CD4-positive, alpha-beta T cell (primary cell): Measurements from ENCODE around the gene SRGAP1. TPM values are rescaled to one million over a fixed set of nuclear protein-coding genes. Genes with fewer than 3 reads are reported as not detected.
A peak's percentile ranks its signal among the peaks of the same experiment; 100 is the strongest.

Experiments
- ATAC-seq: fragments of 200-7000 bp; cut with Tn5 transposase; one replicate; pipeline ENCODE4 v1.10.0; 2022; ENCODE audit warnings: mild to moderate bottlenecking; ENCODE audit not compliant: poor library complexity
- CTCF ChIA-PET: fragments of 350-600 bp; sonication (Branson Sonifier 250); formaldehyde crosslinking; loops from one replicate; lab custom pipeline; 2021; ENCODE audit warnings: antibody characterized with exemption, inconsistent platforms; lab: Charles Lee
- POLR2A ChIA-PET: fragments of 350-600 bp; sonication (Branson Sonifier 250); formaldehyde crosslinking; loops from one replicate; lab custom pipeline; 2021; ENCODE audit warnings: antibody characterized with exemption, inconsistent platforms; lab: Charles Lee
- DNase-seq, 14 experiments: peaks; one replicate each; pipeline ENCODE4 v3.0.0-alpha.2; 2013 to 2020; ENCODE audit warnings: mixed read lengths in 2 of 14
- H3K27ac ChIP-seq, 2 donors: one replicate each; pipeline versions ENCODE4 v1.5.1 to v1.7.0; 2013; ENCODE audit warnings: low read length in 2 of 2, low read depth in 1 of 2, mild to moderate bottlenecking in 1 of 2
- H3K27me3 ChIP-seq, 2 experiments: 1 replicate in 1 of 2; 2 replicates in 1 of 2; pipeline versions ENCODE4 v1.6.1 to v1.7.0; 2013; ENCODE audit warnings: low read length in 2 of 2, control low read depth in 1 of 2, mild to moderate bottlenecking in 1 of 2, moderate library complexity in 1 of 2; ENCODE audit not compliant: insufficient read depth in 2 of 2, control insufficient read depth in 1 of 2
- H3K36me3 ChIP-seq: one replicate; pipeline ENCODE4 v1.6.1; 2013; ENCODE audit warnings: low read length, control low read depth; ENCODE audit not compliant: insufficient read depth
- H3K4me1 ChIP-seq: one replicate; pipeline ENCODE4 v1.6.1; 2013; ENCODE audit warnings: low read length, control low read depth; ENCODE audit not compliant: insufficient read depth
- H3K4me3 ChIP-seq: one replicate; pipeline ENCODE4 v1.5.1; 2013; ENCODE audit warnings: mild to moderate bottlenecking, low read length, moderate library complexity
- H3K9me3 ChIP-seq, 2 experiments: 1 replicate in 1 of 2; 2 replicates in 1 of 2; pipeline versions ENCODE4 v1.6.1 to v1.7.0; 2013; ENCODE audit warnings: low read length in 2 of 2, mild to moderate bottlenecking in 2 of 2, control low read depth in 1 of 2, moderate library complexity in 1 of 2; ENCODE audit not compliant: control insufficient read depth in 1 of 2, insufficient read depth in 1 of 2
- H3K27ac Mint-ChIP-seq: one replicate; pipeline ENCODE4 v1.8.0; 2020; ENCODE audit warnings: mixed read lengths
- H3K27me3 Mint-ChIP-seq: one replicate; pipeline ENCODE4 v1.8.0; 2021; ENCODE audit warnings: mixed read lengths
- H3K36me3 Mint-ChIP-seq: one replicate; pipeline ENCODE4 v1.8.0; 2021; ENCODE audit warnings: low read depth, mixed read lengths
- H3K4me1 Mint-ChIP-seq: one replicate; pipeline ENCODE4 v1.8.0; 2021; ENCODE audit warnings: low read depth, mixed read lengths
- H3K4me3 Mint-ChIP-seq: one replicate; pipeline ENCODE4 v1.8.0; 2020; ENCODE audit warnings: mild to moderate bottlenecking, mixed read lengths
- H3K9me3 Mint-ChIP-seq: one replicate; pipeline ENCODE4 v1.8.0; 2020; ENCODE audit warnings: mixed read lengths
- intact Hi-C, 2 experiments: fragments of 100-400 bp; cut with DNase I in 1 of 2; cut with micrococcal nuclease in 1 of 2; formaldehyde crosslinking; loops; one replicate each; pipeline versions ENCODE4 v1.15.1 to v1.9.0; 2023 to 2025; cut with DNase I, micrococcal nuclease
- total RNA-seq, 174 experiments: library from RNA in 2 of 174; stranded (reverse) in 2 of 174; gene quantifications; one replicate each; pipeline ENCODE4 v1.2.3 and lab custom pipeline; 2021 to 2026
- TF ChIP-seq, protein P1 (sequence below): fragments of 200-600 bp; IDR thresholded peaks from one replicate; pipeline ENCODE4 v1.8.0; 2022; ENCODE audit warnings: antibody characterized with exemption, mild to moderate bottlenecking

The SRGAP1 gene
- total RNA-seq, 2 experiments from 2014 or later: 0.03 TPM; not detected in 1

DNA sequence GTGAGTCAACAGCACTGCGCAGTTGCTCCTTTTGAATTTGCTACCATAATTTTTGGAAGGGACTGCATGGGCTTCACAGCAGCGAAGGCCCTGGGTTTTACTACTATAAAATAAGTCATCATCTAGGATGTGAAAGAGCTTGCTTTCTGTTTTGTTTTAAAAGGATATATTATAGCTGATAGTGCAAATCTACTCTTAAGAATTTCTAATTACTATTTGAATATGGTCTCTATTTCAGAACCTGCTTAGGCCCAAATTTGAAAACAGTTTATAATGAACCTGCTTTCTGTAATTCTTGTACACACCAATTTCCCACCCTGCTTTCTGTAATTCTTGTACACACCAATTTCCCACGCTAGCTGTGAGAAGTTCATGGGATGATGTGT is 73.0 kb downstream of the SRGAP1 start:
- Histone ChIP-seq H3K27me3 (no peaks in the 10 kb centered on the region), H3K4me3 (no peak overlapping the region), H3K27ac (no peak overlapping the region), H3K36me3 (no peaks in the 10 kb centered on the region), H3K9me3 (no peaks in the 10 kb centered on the region), H3K4me1 (no peaks in the 10 kb centered on the region)
- DNase-seq (no peak), ATAC-seq (no peak)
- intact Hi-C loops: no loop called here
- POLR2A ChIA-PET: no interaction called here
- no peaks in the 10 kb centered on the region for H3K9me3 Mint-ChIP-seq
- H3K27ac Mint-ChIP-seq: no peak overlapping the region
- no peaks in the 10 kb centered on the region for H3K36me3 Mint-ChIP-seq
- TF ChIP-seq, protein P1, sequence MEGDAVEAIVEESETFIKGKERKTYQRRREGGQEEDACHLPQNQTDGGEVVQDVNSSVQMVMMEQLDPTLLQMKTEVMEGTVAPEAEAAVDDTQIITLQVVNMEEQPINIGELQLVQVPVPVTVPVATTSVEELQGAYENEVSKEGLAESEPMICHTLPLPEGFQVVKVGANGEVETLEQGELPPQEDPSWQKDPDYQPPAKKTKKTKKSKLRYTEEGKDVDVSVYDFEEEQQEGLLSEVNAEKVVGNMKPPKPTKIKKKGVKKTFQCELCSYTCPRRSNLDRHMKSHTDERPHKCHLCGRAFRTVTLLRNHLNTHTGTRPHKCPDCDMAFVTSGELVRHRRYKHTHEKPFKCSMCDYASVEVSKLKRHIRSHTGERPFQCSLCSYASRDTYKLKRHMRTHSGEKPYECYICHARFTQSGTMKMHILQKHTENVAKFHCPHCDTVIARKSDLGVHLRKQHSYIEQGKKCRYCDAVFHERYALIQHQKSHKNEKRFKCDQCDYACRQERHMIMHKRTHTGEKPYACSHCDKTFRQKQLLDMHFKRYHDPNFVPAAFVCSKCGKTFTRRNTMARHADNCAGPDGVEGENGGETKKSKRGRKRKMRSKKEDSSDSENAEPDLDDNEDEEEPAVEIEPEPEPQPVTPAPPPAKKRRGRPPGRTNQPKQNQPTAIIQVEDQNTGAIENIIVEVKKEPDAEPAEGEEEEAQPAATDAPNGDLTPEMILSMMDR: no peak
- no peak overlapping the region for H3K4me3 Mint-ChIP-seq
- CTCF ChIA-PET: no interaction called here
- H3K27me3 Mint-ChIP-seq: no peaks in the 10 kb centered on the region
- no peaks in the 10 kb centered on the region for H3K4me1 Mint-ChIP-seq

DNA sequence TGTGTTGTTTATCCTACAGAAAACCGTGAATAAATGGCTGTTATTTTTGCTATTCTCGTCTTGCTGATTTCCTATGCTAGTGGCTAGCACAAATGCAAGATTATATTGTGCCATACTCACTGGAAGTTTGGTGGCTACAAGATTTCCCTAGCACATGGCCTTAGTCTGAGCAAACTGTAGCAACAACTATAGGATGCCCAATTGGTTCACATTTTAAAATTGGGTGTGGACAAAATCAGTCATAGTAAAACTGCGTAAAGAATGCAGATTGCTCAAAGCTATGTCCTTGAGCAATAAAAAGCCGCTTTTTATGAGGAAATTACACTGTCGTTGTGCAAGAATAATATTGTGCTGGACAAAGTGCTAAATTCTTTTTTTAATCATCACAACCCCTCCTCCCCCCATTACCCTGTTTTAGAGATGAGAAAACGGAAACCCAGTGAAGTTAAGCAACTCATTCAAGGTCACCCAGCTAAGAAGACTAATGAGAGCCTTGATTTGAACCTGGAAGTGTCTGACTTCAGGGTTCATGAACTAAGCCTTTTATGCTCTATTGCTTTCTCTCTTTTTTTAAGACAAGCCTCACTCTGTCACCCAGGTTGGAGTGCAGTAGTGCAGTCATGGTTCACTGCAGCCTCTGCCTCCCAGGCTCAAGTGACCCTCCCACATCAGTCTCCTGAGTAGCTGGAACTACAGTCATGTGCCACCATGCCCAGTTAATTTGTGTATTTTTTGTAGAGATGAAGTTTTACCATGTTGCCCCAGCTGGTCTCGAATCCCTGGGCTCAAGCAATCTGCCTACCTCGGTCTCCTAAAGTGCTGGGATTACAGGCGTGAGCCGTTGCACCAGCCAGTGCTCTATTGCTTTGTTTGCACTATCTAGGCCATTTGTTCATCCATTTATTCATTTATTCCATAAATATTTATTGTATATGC is 73.6 kb downstream of the SRGAP1 start:
- no peak overlapping the region for H3K4me3 ChIP-seq
- no peaks in the 10 kb centered on the region for H3K36me3 ChIP-seq
- Mint-ChIP-seq H3K4me1 (no peaks in the 10 kb centered on the region), H3K36me3 (no peaks in the 10 kb centered on the region), H3K27me3 (no peaks in the 10 kb centered on the region), H3K27ac (no peak overlapping the region), H3K4me3 (no peak overlapping the region), H3K9me3 (no peaks in the 10 kb centered on the region)
- DNase-seq (peak in 3 of 14 experiments; percentile 21 to 66 (median 52)), ATAC-seq (no peak)
- no peak overlapping the region for H3K27ac ChIP-seq
- CTCF ChIA-PET: no interaction called here
- intact Hi-C loops: no loop called here
- no peaks in the 10 kb centered on the region for H3K9me3 ChIP-seq
- no peaks in the 10 kb centered on the region for H3K27me3 ChIP-seq
- TF ChIP-seq, protein P1: no peak
- no peaks in the 10 kb centered on the region for H3K4me1 ChIP-seq
- POLR2A ChIA-PET: no interaction called here

DNA sequence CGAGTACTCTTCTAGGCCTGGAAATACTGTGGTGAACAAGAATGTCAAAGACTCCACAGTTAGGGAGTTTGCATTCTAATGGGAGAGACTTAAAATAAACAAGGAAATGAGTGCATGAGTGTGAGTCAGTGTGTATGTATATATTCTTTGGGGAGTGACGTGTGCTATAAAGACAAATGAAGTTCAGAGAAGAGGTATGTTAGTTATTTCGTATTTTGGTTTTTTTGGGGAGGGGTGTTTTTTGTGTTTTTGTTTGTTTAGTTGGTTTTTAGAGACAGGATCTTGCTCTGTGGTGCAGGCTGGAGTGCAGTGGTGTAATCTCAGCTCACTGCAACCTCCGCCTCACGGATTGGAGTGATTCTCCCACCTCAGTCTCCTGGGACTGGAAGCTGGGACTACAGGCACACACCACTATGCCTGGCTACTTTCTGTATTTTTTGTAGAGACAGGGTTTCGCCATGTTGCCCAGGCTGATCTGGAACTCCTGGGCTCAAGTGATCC is 74.3 kb downstream of the SRGAP1 start:
- ChIA-PET POLR2A (no interaction called here), CTCF (no interaction called here)
- Histone ChIP-seq H3K36me3 (no peaks in the 10 kb centered on the region), H3K9me3 (no peaks in the 10 kb centered on the region), H3K4me3 (no peak overlapping the region), H3K4me1 (no peaks in the 10 kb centered on the region), H3K27me3 (no peaks in the 10 kb centered on the region), H3K27ac (no peak overlapping the region)
- H3K36me3 Mint-ChIP-seq: no peaks in the 10 kb centered on the region
- no peak overlapping the region for H3K27ac Mint-ChIP-seq
- DNase-seq: peak in 1 of 14 experiments; percentile 20
- no peak overlapping the region for H3K4me3 Mint-ChIP-seq
- H3K4me1 Mint-ChIP-seq: no peaks in the 10 kb centered on the region
- H3K27me3 Mint-ChIP-seq: no peaks in the 10 kb centered on the region
- ATAC-seq: no peak
- H3K9me3 Mint-ChIP-seq: no peaks in the 10 kb centered on the region
- intact Hi-C loops: no loop called here
- TF ChIP-seq, protein P1: no peak
